CD4-positive, CD25-positive, alpha-beta regulatory T cell (primary cell): ENCODE measurements around the gene ARHGEF39. TPM values are rescaled to one million over a fixed set of nuclear protein-coding genes. Genes with fewer than 3 reads are reported as not detected.
A peak's percentile ranks its signal among the peaks of the same experiment; 100 is the strongest.

ENCODE experiments used
- ATAC-seq, 2 donors: fragments of 150-1000 bp; cut with Tn5 transposase; one replicate each; pipeline ENCODE4 v1.10.0; 2021; ENCODE audit warnings: low read depth in 2 of 2, moderate number of reproducible peaks in 2 of 2, moderate library complexity in 1 of 2
- DNase-seq, 3 donors: peaks; one replicate each; pipeline versions ENCODE4 v3.0.0 to v3.0.0-alpha.2; 2012 to 2022; ENCODE audit warnings: mixed read lengths in 1 of 3
- H3K27ac ChIP-seq: one replicate; pipeline ENCODE4 v1.7.0; 2013; ENCODE audit warnings: mild to moderate bottlenecking, low read length; ENCODE audit not compliant: insufficient read depth, poor library complexity, severe bottlenecking
- H3K27me3 ChIP-seq: one replicate; pipeline ENCODE4 v1.7.0; 2013; ENCODE audit warnings: low read length; ENCODE audit not compliant: control insufficient read depth, insufficient read depth
- H3K36me3 ChIP-seq: one replicate; pipeline ENCODE4 v1.7.0; 2013; ENCODE audit warnings: mild to moderate bottlenecking, low read length, moderate library complexity; ENCODE audit not compliant: control insufficient read depth, insufficient read depth
- H3K4me1 ChIP-seq: 2 replicates; pipeline ENCODE4 v1.7.0; 2013; ENCODE audit warnings: mild to moderate bottlenecking, low read length; ENCODE audit not compliant: insufficient read depth, control insufficient read depth, poor library complexity, severe bottlenecking
- H3K4me3 ChIP-seq: one replicate; pipeline ENCODE4 v1.7.0; 2013; ENCODE audit warnings: low read depth, mild to moderate bottlenecking, low read length, moderate library complexity
- H3K9me3 ChIP-seq, 2 experiments: 1 replicate in 1 of 2; 2 replicates in 1 of 2; pipeline ENCODE4 v1.7.0; 2013; ENCODE audit warnings: low read length in 2 of 2, mild to moderate bottlenecking in 1 of 2, moderate library complexity in 1 of 2; ENCODE audit not compliant: control insufficient read depth in 2 of 2
- H3K27ac Mint-ChIP-seq, 3 donors: one replicate each; pipeline ENCODE4 v1.8.0; 2020 to 2022; ENCODE audit warnings: mild to moderate bottlenecking in 3 of 3, mixed read lengths in 3 of 3, moderate library complexity in 2 of 3
- H3K27me3 Mint-ChIP-seq: one replicate; pipeline ENCODE4 v1.8.0; 2022; ENCODE audit warnings: mild to moderate bottlenecking, mixed read lengths
- H3K36me3 Mint-ChIP-seq: one replicate; pipeline ENCODE4 v1.8.0; 2020; ENCODE audit warnings: mixed read lengths
- H3K4me1 Mint-ChIP-seq, 4 donors: one replicate each; pipeline ENCODE4 v1.8.0; 2020 to 2022; ENCODE audit warnings: mixed read lengths in 4 of 4, mild to moderate bottlenecking in 1 of 4
- H3K4me3 Mint-ChIP-seq, 4 donors: one replicate each; pipeline ENCODE4 v1.8.0; 2020 to 2022; ENCODE audit warnings: mild to moderate bottlenecking in 4 of 4, mixed read lengths in 4 of 4, moderate library complexity in 3 of 4
- H3K9me3 Mint-ChIP-seq, 7 donors: one replicate each; pipeline ENCODE4 v1.8.0; 2020 to 2022; ENCODE audit warnings: mixed read lengths in 7 of 7, mild to moderate bottlenecking in 3 of 7, moderate library complexity in 2 of 7
- polyA plus RNA-seq, 4 donors: library from polyadenylated mRNA; unstranded; fragments of 300-500 nt; fragmentation: Illumina TruSeq; gene quantifications; one replicate each; pipeline ENCODE4 v1.2.3, GENCODE V29; 2021
- total RNA-seq: library from RNA; stranded (reverse); gene quantifications from one replicate; pipeline ENCODE4 v1.2.3, GENCODE V29; 2022

Gene ARHGEF39, protein sequence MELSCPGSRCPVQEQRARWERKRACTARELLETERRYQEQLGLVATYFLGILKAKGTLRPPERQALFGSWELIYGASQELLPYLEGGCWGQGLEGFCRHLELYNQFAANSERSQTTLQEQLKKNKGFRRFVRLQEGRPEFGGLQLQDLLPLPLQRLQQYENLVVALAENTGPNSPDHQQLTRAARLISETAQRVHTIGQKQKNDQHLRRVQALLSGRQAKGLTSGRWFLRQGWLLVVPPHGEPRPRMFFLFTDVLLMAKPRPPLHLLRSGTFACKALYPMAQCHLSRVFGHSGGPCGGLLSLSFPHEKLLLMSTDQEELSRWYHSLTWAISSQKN
- 0.84 TPM for total RNA-seq
- polyA plus RNA-seq, result under 1 TPM; 0.36 to 0.66 (median 0.44) TPM

DNA sequence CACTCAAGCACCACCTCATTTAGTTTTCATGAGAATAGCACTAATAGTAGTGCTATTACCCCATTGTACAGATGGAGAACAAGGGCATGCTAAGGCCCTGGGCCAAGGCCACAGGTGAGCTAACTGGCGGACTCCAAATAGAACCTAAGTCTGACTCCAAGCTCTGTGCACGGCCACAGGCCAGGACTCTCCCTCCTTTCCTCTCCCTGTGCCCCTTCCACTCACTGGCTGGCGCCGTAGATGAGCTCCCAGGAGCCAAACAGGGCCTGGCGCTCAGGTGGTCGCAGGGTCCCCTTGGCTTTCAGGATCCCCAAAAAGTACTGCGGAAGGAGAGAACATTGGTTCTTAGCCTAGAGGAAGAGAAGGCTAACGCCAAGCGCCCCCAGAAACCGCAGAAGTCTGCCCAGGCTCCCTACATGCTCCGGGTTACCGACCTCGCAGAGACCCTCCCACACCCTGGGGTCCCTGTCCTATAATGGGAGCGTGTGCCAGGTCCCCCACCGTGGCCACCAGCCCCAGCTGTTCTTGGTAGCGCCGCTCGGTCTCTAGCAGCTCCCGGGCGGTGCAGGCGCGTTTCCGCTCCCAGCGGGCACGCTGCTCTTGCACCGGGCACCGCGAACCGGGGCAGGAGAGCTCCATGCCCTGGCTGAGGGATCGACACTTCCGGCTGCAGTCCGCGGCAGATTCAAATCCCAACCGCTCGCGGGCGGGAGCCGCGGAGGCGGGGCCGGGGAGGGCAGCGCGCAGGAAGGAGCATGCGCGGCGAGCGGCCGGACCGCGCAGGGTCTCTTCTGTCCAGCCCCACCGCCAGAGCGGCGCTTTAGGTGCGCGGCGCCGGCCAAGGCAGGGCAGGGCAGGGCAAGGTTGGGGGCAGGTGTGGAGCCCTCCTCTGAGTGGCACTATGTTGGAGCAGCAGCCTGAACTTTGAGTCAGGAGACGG is at the start of gene ARHGEF39:
Gene ARHGEF39 (minus strand): TSS at position 665 of the 940 bp plus-strand sequence. CDS start 26 bp downstream, at position 639.
- Histone ChIP-seq H3K4me3 (peak within 1 kb of the TSS; percentile 76), H3K4me1 (peaks cover 60% of the 10 kb centered on the region), H3K27ac (peak within 1 kb of the TSS; percentile 77), H3K9me3 (no peaks in the 10 kb centered on the region), H3K27me3 (no peaks in the 10 kb centered on the region), H3K36me3 (peaks cover 11% of the 10 kb centered on the region)
- peak within 1 kb of the TSS in 2 of 3 donors; percentile 76 to 90 for H3K27ac Mint-ChIP-seq
- peaks cover 13% of the 10 kb centered on the region for H3K36me3 Mint-ChIP-seq
- H3K4me3 Mint-ChIP-seq, result peak within 1 kb of the TSS; percentile 85 to 97 (median 90)
- DNase-seq (peak; percentile 57 to 82 (median 67)), ATAC-seq (peak; percentile 66 to 69)
- H3K27me3 Mint-ChIP-seq, result no peaks in the 10 kb centered on the region
- no peaks in the 10 kb centered on the region for H3K9me3 Mint-ChIP-seq
- H3K4me1 Mint-ChIP-seq, result peaks cover 10 to 62% (median 42%) of the 10 kb centered on the region in 4 donors

DNA sequence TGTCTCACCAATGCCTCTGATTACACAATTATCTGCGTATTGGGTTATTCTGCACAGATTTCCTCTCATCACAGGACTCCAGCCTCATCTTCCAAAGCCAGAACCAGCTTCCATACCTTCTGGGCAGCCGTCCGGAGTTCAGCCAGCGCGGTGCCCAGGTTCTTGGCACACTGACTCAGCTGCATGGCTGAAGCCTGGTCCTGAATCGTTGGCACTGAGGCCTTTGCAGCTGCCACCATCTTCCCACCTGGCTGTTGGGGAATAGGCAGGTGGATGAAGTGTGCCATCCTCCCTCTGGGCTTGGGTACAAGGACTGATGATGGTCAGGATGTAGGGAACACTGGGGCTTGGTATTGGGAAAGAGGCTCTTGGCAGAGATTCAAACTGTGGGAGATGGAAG is 49.1 kb upstream of the ARHGEF39 start:
- Histone ChIP-seq H3K27ac (no peak overlapping the region), H3K4me3 (no peak overlapping the region), H3K27me3 (no peaks in the 10 kb centered on the region), H3K9me3 (no peaks in the 10 kb centered on the region), H3K36me3 (peaks cover 91% of the 10 kb centered on the region), H3K4me1 (no peaks in the 10 kb centered on the region)
- H3K36me3 Mint-ChIP-seq, result peaks cover 56% of the 10 kb centered on the region
- ATAC-seq (no peak), DNase-seq (no peak)
- H3K9me3 Mint-ChIP-seq, result no peaks in the 10 kb centered on the region
- no peak overlapping the region for H3K4me3 Mint-ChIP-seq
- no peaks in the 10 kb centered on the region for H3K27me3 Mint-ChIP-seq
- no peak overlapping the region for H3K27ac Mint-ChIP-seq
- peaks cover 0 to 5% (median 2%) of the 10 kb centered on the region in 4 donors for H3K4me1 Mint-ChIP-seq

DNA sequence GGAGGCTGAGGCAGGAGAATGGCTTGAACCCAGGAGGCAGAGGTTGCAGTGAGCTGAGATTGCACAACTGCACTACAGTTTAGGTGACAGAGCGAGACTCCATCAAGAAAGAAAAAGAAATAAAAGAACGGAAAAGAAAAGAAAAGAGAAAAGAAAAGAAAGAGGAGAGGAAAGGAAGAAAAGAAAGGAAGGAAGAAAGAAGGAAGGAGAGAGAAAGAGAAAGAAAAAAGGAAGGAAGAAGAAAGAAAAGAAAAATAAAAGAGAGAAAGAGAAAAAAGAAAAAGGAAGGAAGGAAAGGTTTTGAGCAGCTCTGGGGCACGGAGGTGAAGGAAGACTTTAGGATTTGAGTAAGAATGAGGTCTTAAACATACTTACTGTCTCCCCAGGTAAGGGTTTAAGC is 48.6 kb upstream of the ARHGEF39 start:
- no peak overlapping the region for H3K4me3 ChIP-seq
- no peaks in the 10 kb centered on the region for H3K27me3 Mint-ChIP-seq
- H3K36me3 ChIP-seq, result peaks cover 89% of the 10 kb centered on the region
- H3K9me3 Mint-ChIP-seq, result no peaks in the 10 kb centered on the region
- H3K4me1 ChIP-seq, result no peaks in the 10 kb centered on the region
- no peaks in the 10 kb centered on the region for H3K27me3 ChIP-seq
- H3K4me1 Mint-ChIP-seq, result peaks cover 0 to 5% (median 2%) of the 10 kb centered on the region in 4 donors
- H3K36me3 Mint-ChIP-seq, result peaks cover 57% of the 10 kb centered on the region
- H3K27ac Mint-ChIP-seq, result no peak overlapping the region
- no peak overlapping the region for H3K4me3 Mint-ChIP-seq
- no peak overlapping the region for H3K27ac ChIP-seq
- H3K9me3 ChIP-seq, result no peaks in the 10 kb centered on the region
- no peak for DNase-seq
- ATAC-seq, result no peak

DNA sequence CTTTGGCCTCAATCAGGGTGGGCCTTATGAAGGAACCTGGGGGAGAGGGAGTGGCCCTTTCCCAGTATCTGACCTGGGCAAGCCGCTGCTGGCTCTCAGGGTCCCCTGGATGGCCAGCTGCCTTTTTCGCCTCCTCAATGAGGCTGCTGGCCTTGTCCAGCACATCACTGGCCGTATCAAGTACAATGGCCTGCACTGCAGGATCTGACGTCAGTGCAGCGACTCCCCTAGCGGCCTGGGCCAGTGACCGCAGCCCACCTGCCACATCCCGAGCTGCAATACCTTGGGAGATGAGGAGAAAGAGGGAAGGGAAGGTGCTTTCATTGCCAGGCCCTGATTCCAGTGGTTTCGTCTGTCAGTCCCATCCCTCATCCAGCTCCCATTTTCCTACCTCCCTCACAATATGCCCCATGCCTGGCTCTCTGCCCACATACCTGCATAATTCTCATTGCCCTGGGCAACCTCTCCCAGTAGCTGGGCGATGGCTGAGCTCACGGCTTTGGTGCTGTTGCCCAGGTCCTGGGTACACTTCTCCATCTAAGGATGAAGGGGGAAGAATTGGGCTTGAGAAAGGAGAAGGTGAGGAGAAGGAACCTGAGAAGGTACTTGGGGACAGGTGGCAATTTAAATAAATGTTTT is 47.9 kb upstream of the ARHGEF39 start:
- Mint-ChIP-seq H3K4me3 (no peak overlapping the region), H3K36me3 (peaks cover 57% of the 10 kb centered on the region), H3K4me1 (peaks cover 0 to 5% (median 2%) of the 10 kb centered on the region in 4 donors), H3K27ac (no peak overlapping the region), H3K27me3 (no peaks in the 10 kb centered on the region), H3K9me3 (no peaks in the 10 kb centered on the region)
- H3K4me1 ChIP-seq, result no peaks in the 10 kb centered on the region
- no peak overlapping the region for H3K4me3 ChIP-seq
- DNase-seq (no peak), ATAC-seq (no peak)
- H3K27ac ChIP-seq, result no peak overlapping the region
- H3K27me3 ChIP-seq, result no peaks in the 10 kb centered on the region
- peaks cover 89% of the 10 kb centered on the region for H3K36me3 ChIP-seq
- no peaks in the 10 kb centered on the region for H3K9me3 ChIP-seq

DNA sequence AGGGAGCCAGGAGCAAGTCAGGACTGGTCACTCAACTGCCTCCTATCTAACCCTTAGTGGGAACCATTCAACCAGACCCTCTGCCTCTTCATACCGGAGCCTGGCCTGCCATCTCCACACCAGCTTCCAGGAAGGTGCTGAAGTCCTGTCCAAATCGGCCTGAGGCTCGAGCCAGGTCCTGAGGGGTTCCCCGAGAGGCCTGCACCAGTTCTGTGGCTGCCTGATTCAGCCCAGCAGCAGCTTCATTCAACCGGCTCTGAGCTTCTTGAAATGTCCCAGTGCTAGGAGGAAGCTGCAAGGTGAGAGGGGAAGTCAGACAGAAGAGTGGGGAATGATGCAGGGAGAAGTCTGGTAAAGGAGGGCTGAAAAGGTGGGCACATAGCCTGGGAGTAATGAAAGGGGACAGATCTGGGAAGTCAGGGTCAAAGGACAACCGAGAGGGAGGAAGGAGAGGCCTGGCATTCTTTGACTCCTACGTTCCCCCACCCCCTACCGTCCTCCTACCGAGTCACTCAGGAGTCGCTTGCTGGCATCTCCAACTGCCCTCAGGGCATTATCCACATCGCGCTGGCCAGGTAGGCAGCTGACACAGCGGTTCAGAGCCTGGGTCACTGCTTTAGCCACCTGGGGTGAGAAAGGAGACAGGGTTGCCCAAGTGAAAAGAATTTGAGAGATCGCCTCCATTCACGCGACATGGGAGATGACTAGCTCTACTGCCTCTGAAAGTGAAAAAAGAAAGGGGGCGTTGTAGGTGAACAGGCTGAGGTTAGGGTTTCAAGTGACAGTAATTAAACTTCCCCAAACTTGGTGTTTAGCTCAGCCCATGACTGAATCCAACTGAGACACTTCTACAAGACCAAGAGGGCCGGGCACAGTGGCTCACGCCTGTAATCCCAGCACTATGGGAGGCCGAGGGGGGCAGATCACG is 46.8 kb upstream of the ARHGEF39 start:
- Histone ChIP-seq H3K9me3 (no peaks in the 10 kb centered on the region), H3K4me3 (no peak overlapping the region), H3K27ac (no peak overlapping the region), H3K4me1 (no peaks in the 10 kb centered on the region), H3K27me3 (no peaks in the 10 kb centered on the region), H3K36me3 (peaks cover 89% of the 10 kb centered on the region)
- Mint-ChIP-seq H3K27ac (peak overlapping the region in 1 of 3 donors; percentile 62), H3K36me3 (peaks cover 64% of the 10 kb centered on the region), H3K9me3 (no peaks in the 10 kb centered on the region), H3K27me3 (no peaks in the 10 kb centered on the region), H3K4me3 (peak overlapping the region in 1 of 4 donors; percentile 56), H3K4me1 (peaks cover 0 to 4% (median 2%) of the 10 kb centered on the region in 4 donors)
- ATAC-seq, result no peak
- no peak for DNase-seq

DNA sequence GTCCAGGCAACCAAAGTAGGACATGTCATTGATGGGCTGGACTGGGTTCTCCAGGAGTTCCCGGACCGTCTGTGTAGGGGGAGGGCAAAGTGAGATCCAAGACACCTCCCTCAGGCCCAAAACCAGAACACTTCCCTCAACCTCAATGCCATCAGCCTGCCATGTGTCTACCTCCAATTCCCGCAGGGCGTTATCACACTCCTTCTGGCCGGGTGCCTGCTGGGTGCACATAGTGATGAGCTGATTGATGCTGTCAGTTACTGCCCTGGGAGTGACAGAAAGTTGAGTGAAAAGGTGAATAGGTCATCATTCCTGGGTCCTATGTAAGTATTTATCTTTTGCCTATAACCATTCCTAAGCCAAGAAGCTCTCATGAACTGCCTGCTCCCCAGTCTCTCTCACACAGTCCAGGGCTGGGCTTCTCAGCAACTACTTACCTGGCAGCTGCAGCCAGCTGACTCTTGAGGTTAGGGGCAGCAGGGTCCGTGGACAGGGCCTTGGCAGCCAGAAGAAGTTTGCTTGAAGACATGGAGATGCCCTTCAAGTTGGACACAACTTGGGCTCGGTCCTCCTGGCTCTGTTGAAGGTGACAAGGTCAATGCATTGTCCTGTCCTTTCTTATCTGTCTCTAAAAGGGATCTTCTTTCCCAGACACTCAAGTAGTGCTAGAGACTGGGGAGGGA is 46.0 kb upstream of the ARHGEF39 start:
- Mint-ChIP-seq H3K9me3 (no peaks in the 10 kb centered on the region), H3K36me3 (peaks cover 60% of the 10 kb centered on the region), H3K4me3 (no peak overlapping the region), H3K4me1 (peaks cover 0 to 3% (median 0%) of the 10 kb centered on the region in 4 donors), H3K27ac (peak overlapping the region in 1 of 3 donors; percentile 66), H3K27me3 (no peaks in the 10 kb centered on the region)
- DNase-seq (no peak), ATAC-seq (no peak)
- H3K4me3 ChIP-seq, result no peak overlapping the region
- H3K36me3 ChIP-seq, result peaks cover 89% of the 10 kb centered on the region
- H3K27ac ChIP-seq, result no peak overlapping the region
- no peaks in the 10 kb centered on the region for H3K27me3 ChIP-seq
- H3K4me1 ChIP-seq, result no peaks in the 10 kb centered on the region
- H3K9me3 ChIP-seq, result no peaks in the 10 kb centered on the region
